Amniotic stem cell (primary cell): ENCODE measurements around the gene TRAPPC11.
A peak's percentile ranks its signal among the peaks of the same experiment; 100 is the strongest.

Experiments used
- DNase-seq: peaks from one replicate; lab custom pipeline; 2025; lab: John Stamatoyannopoulos, UW

TRAPPC11 gene

DNA sequence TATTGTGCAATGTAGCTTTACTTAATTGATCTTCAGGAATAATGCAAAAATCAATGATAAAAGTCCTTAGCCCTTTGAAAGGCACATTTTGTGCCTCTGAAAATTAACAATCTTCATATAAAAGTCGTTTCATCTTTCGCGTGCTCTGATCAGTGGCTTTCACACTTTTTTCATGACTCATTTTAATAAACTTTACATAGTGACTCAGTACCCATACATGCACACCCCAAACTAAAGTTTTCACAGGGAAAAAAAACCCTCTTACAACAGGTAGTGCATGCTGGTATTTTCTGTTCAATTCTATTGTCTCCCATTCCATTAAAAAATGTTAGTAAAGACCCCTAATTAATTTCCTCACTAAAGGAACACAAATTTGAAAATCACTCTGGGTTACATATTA, 21.6 kb upstream of the TRAPPC11 start:
- no peak for DNase-seq

- peak; percentile 45 for DNase-seq
Observed at GRCh38 chr4:183638436-183638835, 20.7 kb upstream of the TRAPPC11 start.

DNA sequence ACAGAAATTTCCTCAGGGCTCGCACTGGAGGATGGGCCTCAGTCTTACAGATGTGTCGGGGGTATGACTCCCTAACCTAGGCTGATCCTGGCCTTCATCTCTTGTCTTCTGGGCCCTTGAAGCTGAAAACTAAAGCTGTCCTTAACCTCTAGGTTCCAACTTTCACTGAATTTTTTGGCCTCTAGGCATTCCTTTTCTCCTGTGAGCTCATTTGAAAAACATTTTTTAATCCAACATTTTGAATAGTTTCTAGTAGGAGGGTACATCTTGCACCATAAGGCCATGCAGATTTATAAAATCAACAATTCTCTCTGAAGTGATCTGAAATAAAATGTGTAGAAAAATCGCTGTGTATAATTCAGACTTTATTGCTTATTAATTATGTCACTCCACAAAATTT, 19.8 kb upstream of the TRAPPC11 start:
- DNase-seq: no peak

DNA sequence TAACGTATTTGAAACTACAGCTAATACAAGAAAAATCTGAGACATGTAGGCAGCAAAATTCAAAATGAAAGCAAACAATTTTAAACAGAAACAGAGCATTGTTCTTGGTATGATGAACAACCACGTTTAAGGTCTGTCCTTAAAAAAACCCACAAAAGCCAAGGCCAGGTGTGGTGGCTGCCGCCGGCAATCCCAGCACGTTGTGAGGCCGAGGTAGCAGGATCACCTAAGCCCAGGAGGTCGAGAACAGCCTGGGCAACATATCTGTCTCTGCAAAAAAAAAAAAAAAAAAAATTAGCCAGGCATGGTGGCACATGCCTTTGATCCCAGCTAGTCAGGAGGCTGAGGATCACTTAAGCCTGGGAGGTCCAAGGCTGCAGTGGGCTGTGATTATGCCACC, 13.8 kb upstream of the TRAPPC11 start:
- DNase-seq: no peak

DNA sequence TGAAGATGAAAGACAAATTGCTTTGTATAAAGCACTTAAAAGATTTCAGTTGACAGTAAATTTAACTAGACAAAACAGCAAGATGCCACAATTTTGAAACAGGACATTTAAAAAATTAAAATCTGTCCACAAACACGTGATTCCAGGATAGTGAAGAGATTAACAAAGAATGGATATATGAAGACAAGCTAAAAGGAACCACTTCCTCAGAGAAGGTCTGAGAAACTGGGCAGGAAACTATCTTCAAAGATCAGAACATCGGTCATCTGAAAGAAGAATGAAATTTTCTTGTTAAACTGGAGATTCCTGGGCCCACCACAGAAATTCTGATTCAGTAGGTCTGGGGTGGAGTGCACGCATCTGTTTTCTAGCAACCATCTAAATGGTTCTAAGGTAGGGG, 1.5 kb upstream of the TRAPPC11 start:
- DNase-seq: no peak

GRCh38 chr4:183658362-183659028, 598 bp upstream of the TRAPPC11 start:
- no peak for DNase-seq

DNA sequence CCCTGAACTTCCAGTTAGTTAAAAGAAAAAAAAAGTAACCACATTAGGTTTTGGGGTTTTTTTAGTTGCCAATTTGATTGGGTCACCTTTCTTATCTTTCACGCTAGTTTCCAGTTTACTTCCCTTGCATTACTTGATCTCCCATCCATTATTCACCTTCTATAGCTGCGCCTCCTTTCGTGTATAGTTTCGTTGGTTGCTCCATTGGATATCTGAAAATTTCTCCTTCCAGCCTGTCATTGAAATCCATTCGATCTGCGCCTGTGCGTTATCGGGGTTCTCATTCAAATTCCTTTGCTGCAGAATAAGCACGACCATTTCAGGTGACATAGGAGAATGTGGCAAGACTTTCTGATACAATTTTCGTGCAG, 764 bp downstream of the TRAPPC11 start:
- DNase-seq: no peak

DNA sequence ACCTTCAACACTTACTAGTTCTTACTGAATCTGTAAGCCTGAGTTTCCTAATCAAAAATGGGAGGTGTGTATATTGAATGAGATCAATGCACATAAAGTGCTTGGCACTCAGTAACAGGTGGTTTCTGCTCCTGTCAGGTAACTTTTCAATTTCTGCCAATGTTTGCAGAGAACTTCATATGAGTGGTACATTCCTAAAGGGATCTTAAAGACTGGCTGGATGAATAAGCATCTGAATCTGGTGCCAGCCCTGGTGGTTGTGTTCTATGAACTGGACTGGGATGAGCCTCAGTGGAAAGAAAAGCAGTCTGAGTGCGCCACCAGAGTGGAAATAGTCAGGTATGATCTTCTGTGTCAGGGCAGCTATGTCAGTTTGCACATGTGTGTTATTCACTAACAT, 7.0 kb downstream of the TRAPPC11 start:
- no peak for DNase-seq

DNA sequence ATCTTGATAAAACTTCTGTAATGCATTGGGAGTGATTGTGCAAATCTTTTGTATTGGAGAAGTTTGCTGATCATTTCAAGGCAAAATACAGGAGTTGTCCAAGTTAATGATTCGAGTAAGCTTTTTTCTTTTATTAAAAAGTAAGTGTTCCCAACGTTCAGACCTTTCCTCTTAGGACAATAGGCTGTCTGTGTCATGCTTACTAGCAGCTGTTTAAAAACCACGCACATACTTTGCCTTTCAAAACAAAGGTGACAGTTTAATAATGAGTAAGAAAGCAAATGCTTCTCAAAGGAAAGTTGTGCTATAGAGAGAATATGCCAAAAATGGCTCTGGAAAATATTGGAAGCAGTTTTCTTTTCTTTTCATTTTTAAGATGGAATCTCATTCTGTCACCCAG, 11.2 kb downstream of the TRAPPC11 start:
- no peak for DNase-seq

- DNase-seq: no peak
Observed at GRCh38 chr4:183670960-183671555, 12.0 kb downstream of the TRAPPC11 start.

- DNase-seq: no peak
Observed at GRCh38 chr4:183674153-183674552, 15.1 kb downstream of the TRAPPC11 start.

- no peak for DNase-seq
Observed at GRCh38 chr4:183675625-183676024, 16.5 kb downstream of the TRAPPC11 start.

DNA sequence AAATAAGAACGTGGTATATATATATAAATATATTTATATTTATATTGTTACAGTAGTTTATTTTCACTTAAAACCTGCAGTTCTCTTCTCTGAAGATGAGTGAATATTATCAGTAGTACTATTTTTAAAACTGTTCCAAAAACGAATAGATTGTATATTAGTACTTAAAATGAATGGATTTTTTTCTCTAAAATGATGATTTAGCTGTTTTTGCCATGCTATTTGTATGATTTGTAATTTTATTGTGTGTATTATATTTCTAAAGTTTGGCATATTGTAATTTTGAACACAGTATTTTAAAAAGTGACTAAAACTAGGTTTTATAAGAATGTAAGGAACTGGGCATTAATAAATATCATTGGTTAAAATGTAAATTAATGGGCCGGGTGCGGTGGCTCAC, 22.0 kb downstream of the TRAPPC11 start:
- no peak for DNase-seq

DNA sequence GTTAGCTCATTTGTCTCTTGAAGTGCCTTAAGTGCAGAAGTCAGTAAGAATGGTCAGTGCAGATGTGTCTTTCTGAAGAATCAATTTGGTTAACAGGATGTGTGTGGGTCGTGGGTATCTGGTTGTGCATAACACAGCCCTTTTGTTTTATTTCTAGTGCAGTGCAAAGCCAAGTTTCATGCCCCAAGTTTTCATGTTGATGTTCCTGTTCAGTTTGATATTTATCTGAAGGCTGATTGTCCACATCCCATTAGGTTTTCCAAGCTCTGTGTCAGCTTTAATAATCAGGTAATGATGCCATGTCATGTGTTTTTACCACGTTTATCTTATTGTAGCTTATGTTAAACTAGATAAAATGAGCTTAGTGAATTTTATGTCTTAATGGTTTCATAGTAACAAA, 27.4 kb downstream of the TRAPPC11 start:
- no peak for DNase-seq

GRCh38 chr4:183688216-183688615, 29.1 kb downstream of the TRAPPC11 start:
- DNase-seq: no peak

DNA sequence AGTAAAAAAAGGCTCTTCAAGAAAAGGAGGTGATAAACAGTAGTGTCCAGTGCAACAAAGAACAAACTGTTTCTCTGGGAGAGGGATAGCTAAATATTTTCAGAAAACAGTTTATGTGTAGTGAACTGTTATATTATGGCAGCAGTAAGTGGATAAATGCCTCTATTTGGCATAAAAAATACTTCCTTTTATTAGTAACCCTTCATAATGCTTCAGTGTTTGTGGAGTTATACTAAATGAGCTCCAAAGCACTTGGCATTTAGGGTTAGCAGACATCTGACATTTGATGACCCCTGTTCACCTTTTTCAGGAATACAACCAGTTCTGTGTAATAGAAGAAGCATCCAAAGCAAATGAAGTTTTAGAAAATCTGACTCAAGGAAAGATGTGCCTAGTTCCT, 31.9 kb downstream of the TRAPPC11 start:
- DNase-seq: no peak

DNA sequence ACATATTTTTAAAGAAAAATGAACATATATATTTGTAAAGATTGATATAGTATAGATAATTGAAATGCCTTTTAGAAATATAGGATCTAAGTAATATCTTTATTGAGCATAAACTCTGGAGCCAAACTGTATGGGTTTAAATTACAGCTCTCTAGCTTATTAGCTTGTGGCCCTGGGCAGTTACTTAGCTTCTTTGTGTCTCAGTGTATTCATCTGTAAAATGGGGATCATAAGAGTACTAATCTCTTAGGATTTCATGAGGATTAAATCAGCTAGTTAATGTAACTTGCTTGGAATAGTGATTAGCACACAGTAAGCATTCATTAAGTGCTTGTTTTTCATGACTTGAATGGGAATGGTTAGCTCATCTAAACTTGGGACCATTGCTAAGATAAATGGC, 32.8 kb downstream of the TRAPPC11 start:
- no peak for DNase-seq

GRCh38 chr4:183698909-183699308, 39.8 kb downstream of the TRAPPC11 start:
- DNase-seq: no peak

GRCh38 chr4:183700407-183700806, 41.3 kb downstream of the TRAPPC11 start:
- DNase-seq: no peak

DNA sequence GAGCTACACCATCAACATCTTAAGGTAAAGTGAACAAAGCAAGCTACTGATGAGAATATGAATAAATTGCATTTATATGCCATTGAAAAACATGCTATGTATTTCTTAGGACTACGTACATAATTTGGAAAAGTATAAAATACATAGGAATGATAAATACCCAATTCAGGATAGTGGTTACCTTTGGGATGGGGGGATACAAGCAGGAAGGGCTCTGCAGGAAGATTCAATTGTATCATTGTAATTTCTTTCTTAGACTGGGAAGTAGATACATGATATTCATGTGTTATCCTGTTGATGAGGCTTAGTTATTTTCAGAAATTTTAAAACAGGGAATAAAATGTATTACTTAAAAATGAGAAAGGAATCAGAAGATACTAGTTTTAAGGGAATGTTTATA, 43.4 kb downstream of the TRAPPC11 start:
- DNase-seq: no peak

GRCh38 chr4:183714626-183715025, 55.5 kb downstream of the TRAPPC11 start:
- no peak for DNase-seq

DNA sequence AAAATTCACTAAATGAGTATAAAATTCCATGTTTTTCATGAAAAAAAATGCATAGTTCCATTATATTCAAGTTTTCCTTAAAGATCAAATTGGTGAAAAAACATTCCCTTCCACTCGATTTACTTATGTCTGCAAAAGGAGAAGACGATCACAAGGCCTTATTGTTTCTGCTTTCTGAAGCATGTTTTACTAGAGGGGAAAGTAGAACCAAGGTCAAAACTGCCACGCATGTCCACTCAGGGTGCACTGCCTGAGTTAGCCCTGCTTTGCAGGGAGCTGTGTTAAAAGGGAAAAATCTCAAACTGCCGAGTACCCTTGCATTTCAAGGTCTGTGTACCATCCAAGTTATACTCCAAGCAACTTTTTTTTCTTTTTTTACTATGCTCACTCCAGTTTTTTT, 57.2 kb downstream of the TRAPPC11 start:
- DNase-seq: no peak

GRCh38 chr4:183718876-183719275, 59.8 kb downstream of the TRAPPC11 start:
- DNase-seq: no peak
